Stimulated activated CD8-positive, alpha-beta memory T cell treated with anti-CD3 and anti-CD28 coated beads, Interleukin-15, amount 100 ng/mL, for 48 hours (primary cell): Measurements from ENCODE around the gene CNTNAP4.

Source experiments
- DNase-seq, 2 donors: peaks; one replicate each; pipeline ENCODE4 v3.0.0-alpha.2; 2020; ENCODE audit warnings: low read depth in 2 of 2

The CNTNAP4 gene

DNA sequence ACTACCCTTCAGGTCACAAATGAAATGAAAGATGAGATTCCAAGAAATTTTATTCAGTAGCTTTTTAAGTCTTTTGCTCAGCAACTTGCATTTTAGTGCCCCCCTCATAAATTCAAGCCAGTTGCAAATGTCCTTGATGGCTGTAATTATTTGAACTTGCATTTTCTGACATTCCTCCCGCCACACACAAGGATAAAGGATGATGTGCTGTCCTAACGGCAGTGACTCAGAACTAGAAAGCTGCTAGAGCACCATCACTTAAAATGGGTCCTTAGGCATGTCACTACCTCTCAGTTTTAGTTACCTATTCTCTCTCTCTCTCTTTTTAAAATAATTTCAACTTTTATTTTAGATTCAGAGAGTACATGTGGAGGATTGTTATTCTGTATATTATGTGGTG is 306.7 kb downstream of the CNTNAP4 start:
- DNase-seq, result no peak

- no peak for DNase-seq
Observed at GRCh38 chr16:76598498-76598897, 321.3 kb downstream of the CNTNAP4 start.

DNA sequence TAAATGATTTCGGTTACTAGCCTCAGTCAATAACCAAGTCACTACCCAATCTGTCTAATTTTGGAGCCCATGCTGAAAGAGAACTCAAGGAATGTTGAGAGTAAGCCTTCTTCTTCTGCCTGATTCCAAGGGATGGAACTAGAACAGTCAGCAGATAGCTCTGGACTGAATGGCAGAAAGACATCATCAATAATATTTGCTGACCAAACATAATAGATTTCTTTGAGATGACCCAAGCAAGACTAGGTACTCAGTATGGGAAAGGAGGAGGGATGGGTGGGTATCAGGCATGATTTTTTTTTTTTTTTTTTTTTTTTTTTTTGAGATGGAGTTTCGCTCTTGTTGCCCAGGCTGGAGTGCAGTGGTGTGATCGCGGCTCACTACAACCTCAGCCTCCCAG is 330.1 kb downstream of the CNTNAP4 start:
- DNase-seq, result no peak
